ENCODE results near the gene NFIA. TPM values are rescaled to one million over a fixed set of nuclear protein-coding genes. Genes with fewer than 3 reads are reported as not detected.

The NFIA gene
- total and polyA plus RNA-seq, 2 donors (not counting 1 experiment from before 2014, with no cell fraction given): 0.28 to 0.54 TPM

GRCh38 chr1:61316493-61316892 is 234.1 kb downstream of the NFIA start:
- Histone ChIP-seq H3K4me1 (ENCODE audit: control insufficient read depth in 2 of 2, insufficient read depth in 2 of 2, low read length in 2 of 2) (no peaks in the 10 kb centered on the region), H3K36me3 (replicated peaks in 1 of 2; ENCODE audit: control extremely low read depth in 1 of 2, control insufficient read depth in 1 of 2, extremely low read depth in 1 of 2, insufficient read depth in 2 of 2, low read length in 1 of 2) (no peaks in the 10 kb centered on the region), H3K4me2 (replicated peaks; ENCODE audit: low read depth, low read length, poor library complexity, severe bottlenecking) (no peak overlapping the region), H3K4me3 (ENCODE audit: control extremely low read depth in 1 of 5, extremely low read depth in 1 of 5, insufficient read depth in 1 of 5, low read depth in 2 of 5, low read length in 4 of 5) (no peak overlapping the region), H3K9ac (ENCODE audit: low read length) (no peak overlapping the region), H3K27ac (ENCODE audit: low read length in 2 of 2) (no peak overlapping the region), H3K79me2 (ENCODE audit: control insufficient read depth, insufficient read depth, low read length) (no peaks in the 10 kb centered on the region), H4K20me1 (ENCODE audit: control insufficient read depth, insufficient read depth, low read length, poor library complexity, severe bottlenecking) (no peaks in the 10 kb centered on the region), H3K9me3 (ENCODE audit: control extremely low read depth in 1 of 3, control insufficient read depth in 2 of 3, insufficient read depth in 1 of 3, low read length in 2 of 3) (no peaks in the 10 kb centered on the region), H2AFZ (ENCODE audit: insufficient read depth, low read depth, low read length, poor library complexity, severe bottlenecking) (no peak overlapping the region), H3K27me3 (replicated peaks in 1 of 4; ENCODE audit: control extremely low read depth in 1 of 4, control insufficient read depth in 3 of 4, insufficient read depth in 4 of 4, low read length in 3 of 4) (peaks cover 0 to 3% (median 0%) of the 10 kb centered on the region in 4 experiments)
- DNase-seq (no peak), ATAC-seq (ENCODE audit: low read depth) (no peak)
- Mint-ChIP-seq H3K4me3 (no peak overlapping the region), H3K27me3 (peaks cover 3% of the 10 kb centered on the region), H3K4me1 (no peaks in the 10 kb centered on the region), H3K27ac (no peak overlapping the region), H3K9me3 (ENCODE audit: insufficient read depth) (no peaks in the 10 kb centered on the region)
- CTCF ChIA-PET: no interaction called here
- intact Hi-C loops (cut with micrococcal nuclease): no loop called here
- POLR2A ChIA-PET: no interaction called here
- TF ChIP-seq EZH2 (IDR thresholded peaks at IDR 0.05; ENCODE audit: borderline replicate concordance, insufficient read depth, low read depth, low read length, poor library complexity, severe bottlenecking): no peak
- TF ChIP-seq, protein P1, sequence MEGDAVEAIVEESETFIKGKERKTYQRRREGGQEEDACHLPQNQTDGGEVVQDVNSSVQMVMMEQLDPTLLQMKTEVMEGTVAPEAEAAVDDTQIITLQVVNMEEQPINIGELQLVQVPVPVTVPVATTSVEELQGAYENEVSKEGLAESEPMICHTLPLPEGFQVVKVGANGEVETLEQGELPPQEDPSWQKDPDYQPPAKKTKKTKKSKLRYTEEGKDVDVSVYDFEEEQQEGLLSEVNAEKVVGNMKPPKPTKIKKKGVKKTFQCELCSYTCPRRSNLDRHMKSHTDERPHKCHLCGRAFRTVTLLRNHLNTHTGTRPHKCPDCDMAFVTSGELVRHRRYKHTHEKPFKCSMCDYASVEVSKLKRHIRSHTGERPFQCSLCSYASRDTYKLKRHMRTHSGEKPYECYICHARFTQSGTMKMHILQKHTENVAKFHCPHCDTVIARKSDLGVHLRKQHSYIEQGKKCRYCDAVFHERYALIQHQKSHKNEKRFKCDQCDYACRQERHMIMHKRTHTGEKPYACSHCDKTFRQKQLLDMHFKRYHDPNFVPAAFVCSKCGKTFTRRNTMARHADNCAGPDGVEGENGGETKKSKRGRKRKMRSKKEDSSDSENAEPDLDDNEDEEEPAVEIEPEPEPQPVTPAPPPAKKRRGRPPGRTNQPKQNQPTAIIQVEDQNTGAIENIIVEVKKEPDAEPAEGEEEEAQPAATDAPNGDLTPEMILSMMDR (IDR thresholded peaks at IDR 0.05): no peak
- WGBS (ENCODE audit: insufficient coverage): 77% methylated on average over 6 of the region's 7 CpGs

DNA sequence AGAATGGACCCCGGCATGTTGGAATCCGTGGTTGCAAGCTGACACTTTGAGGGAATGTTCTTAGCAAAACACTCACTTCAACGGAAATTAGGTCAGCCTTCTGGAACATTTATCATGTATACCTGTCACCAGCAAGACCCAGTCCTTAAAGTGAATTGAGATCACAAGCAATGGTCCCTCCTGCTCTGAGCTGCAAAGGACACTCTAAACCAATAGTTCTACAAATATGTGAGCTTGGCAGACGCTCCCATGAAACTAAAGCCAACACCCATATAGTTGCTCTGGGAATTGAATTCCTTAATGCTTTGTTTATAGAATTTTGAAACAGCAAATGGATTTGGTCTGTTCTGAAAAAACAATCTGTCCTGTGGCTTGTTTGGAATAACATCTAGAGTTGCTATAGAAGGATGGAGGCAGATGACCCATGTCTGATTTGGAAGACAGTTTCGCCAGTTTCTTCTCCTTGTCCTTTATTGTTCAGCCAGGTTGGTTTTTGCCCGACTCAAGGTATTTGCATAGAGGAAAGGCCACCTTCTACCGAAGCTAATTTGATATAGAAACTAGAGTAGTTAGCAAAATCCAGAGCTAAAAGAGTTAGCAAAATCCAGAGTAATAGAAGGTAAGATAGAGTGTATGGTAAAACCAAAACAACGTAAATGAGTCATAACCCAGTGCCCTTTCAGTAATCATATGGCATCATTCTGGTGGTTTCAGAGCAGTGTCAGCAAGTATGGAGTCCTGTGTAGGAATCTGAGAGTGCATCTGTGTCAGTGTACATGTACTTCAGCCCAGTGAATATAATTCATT is 236.2 kb downstream of the NFIA start:
- POLR2A ChIA-PET: no interaction called here

More for the DNA sequence above, 236.2 kb downstream of the NFIA start:
- no peaks in the 10 kb centered on the region for H3K79me2 ChIP-seq (ENCODE audit: control insufficient read depth, insufficient read depth, low read length)
- Mint-ChIP-seq H3K27ac (no peak overlapping the region), H3K27me3 (peaks cover 3% of the 10 kb centered on the region), H3K9me3 (ENCODE audit: insufficient read depth) (no peaks in the 10 kb centered on the region), H3K4me3 (no peak overlapping the region), H3K4me1 (no peaks in the 10 kb centered on the region)
- no peaks in the 10 kb centered on the region for H3K36me3 ChIP-seq (replicated peaks in 1 of 2; ENCODE audit: control extremely low read depth in 1 of 2, control insufficient read depth in 1 of 2, extremely low read depth in 1 of 2, insufficient read depth in 2 of 2, low read length in 1 of 2)
- no peak overlapping the region for H3K4me3 ChIP-seq (ENCODE audit: control extremely low read depth in 1 of 5, extremely low read depth in 1 of 5, insufficient read depth in 1 of 5, low read depth in 2 of 5, low read length in 4 of 5)
- no peaks in the 10 kb centered on the region for H4K20me1 ChIP-seq (ENCODE audit: control insufficient read depth, insufficient read depth, low read length, poor library complexity, severe bottlenecking)
- intact Hi-C loops (cut with micrococcal nuclease): no loop called here
- DNase-seq: no peak
- no peaks in the 10 kb centered on the region for H3K9me3 ChIP-seq (ENCODE audit: control extremely low read depth in 1 of 3, control insufficient read depth in 2 of 3, insufficient read depth in 1 of 3, low read length in 2 of 3)
- H3K4me2 ChIP-seq (replicated peaks; ENCODE audit: low read depth, low read length, poor library complexity, severe bottlenecking): no peak overlapping the region
- H3K9ac ChIP-seq (ENCODE audit: low read length): no peak overlapping the region
- no peak overlapping the region for H2AFZ ChIP-seq (ENCODE audit: insufficient read depth, low read depth, low read length, poor library complexity, severe bottlenecking)
- H3K27me3 ChIP-seq (replicated peaks in 1 of 4; ENCODE audit: control extremely low read depth in 1 of 4, control insufficient read depth in 3 of 4, insufficient read depth in 4 of 4, low read length in 3 of 4): peaks cover 0 to 3% (median 0%) of the 10 kb centered on the region in 4 experiments
- CTCF ChIA-PET: no interaction called here
- H3K4me1 ChIP-seq (ENCODE audit: control insufficient read depth in 2 of 2, insufficient read depth in 2 of 2, low read length in 2 of 2): no peaks in the 10 kb centered on the region
- ATAC-seq (ENCODE audit: low read depth): no peak
- 53% methylated on average over 6 of the region's 8 CpGs for WGBS (ENCODE audit: insufficient coverage)
- TF ChIP-seq EZH2 (IDR thresholded peaks at IDR 0.05; ENCODE audit: borderline replicate concordance, insufficient read depth, low read depth, low read length, poor library complexity, severe bottlenecking): no peak
- TF ChIP-seq, protein P1 (IDR thresholded peaks at IDR 0.05): no peak
- H3K27ac ChIP-seq (ENCODE audit: low read length in 2 of 2): no peak overlapping the region

Data from B cell (primary cell).